GM12878 (cell line): ENCODE results near the gene NCF2. TPM values are rescaled to one million over a fixed set of nuclear protein-coding genes. Genes with fewer than 3 reads are reported as not detected.

Experiments used
- ATAC-seq: fragments of 200-7000 bp; cut with Tn5 transposase; 3 replicates; pipeline ENCODE4 v1.9.1; 2020; ENCODE audit warnings: mild to moderate bottlenecking, moderate library complexity
- BruUV-seq: library from RNA; stranded (reverse); fragments of 400-500 nt; replicated peaks from 2 replicates; lab custom pipeline; 2021; lab: Mats Ljungman, UMichigan
- CTCF ChIA-PET: fragments of 300-600 bp; sonication (Branson Sonifier 250); formaldehyde crosslinking; extraction: SDS; loops from one replicate; lab custom pipeline; 2021; ENCODE audit warnings: inconsistent platforms; lab: Yijun Ruan, JAX
- POLR2A ChIA-PET: fragments of 350-600 bp; formaldehyde crosslinking; extraction: SDS; loops from one replicate; lab custom pipeline; 2021; ENCODE audit warnings: inconsistent platforms; lab: Charles Lee
- RAD21 ChIA-PET: fragments of 300-600 bp; sonication (Branson Sonifier 250); formaldehyde crosslinking; loops from one replicate; lab custom pipeline; 2023; ENCODE audit warnings: antibody characterized with exemption; ENCODE audit not compliant: unreplicated experiment; lab: Charles Lee
- SMC1A ChIA-PET: fragments of 300-600 bp; sonication (Branson Sonifier 250); formaldehyde crosslinking; loops from one replicate; lab custom pipeline; 2023; ENCODE audit not compliant: unreplicated experiment, uncharacterized antibody; lab: Charles Lee
- DNase-seq: peaks from one replicate; pipeline ENCODE4 v3.0.0-alpha.2; 2011; ENCODE audit warnings: low read depth, low spot score
- FAIRE-seq: peaks from 3 replicates; lab custom pipeline; 2011; peaks lifted over from hg19 to GRCh38; lab: Jason Lieb, UNC
- H2AFZ ChIP-seq: 2 replicates; pipeline ENCODE4 v1.6.0; 2011; ENCODE audit warnings: low read depth, low read length, control low read depth; ENCODE audit not compliant: control insufficient read depth
- H3K27ac ChIP-seq: 2 replicates; pipeline ENCODE4 v1.5.1; 2011; ENCODE audit warnings: control low read depth; ENCODE audit not compliant: control insufficient read depth, insufficient read depth
- H3K27me3 ChIP-seq, 2 experiments: replicated peaks in 1 of 2; 2 replicates each; pipeline versions ENCODE4 v1.6.0 to v1.6.1; 2011; ENCODE audit warnings: low read length in 1 of 2; ENCODE audit not compliant: control insufficient read depth in 2 of 2, insufficient read depth in 2 of 2
- H3K36me3 ChIP-seq, 2 experiments: 2 replicates each; pipeline ENCODE4 v1.5.1; 2011; ENCODE audit warnings: low read length in 1 of 2; ENCODE audit not compliant: control insufficient read depth in 2 of 2, insufficient read depth in 2 of 2
- H3K4me1 ChIP-seq: 2 replicates; pipeline ENCODE4 v1.6.1; 2011; ENCODE audit warnings: mild to moderate bottlenecking, low read length, moderate library complexity, mixed read lengths; ENCODE audit not compliant: control insufficient read depth, insufficient read depth
- H3K4me2 ChIP-seq: 2 replicates; pipeline ENCODE4 v1.6.0; 2011; ENCODE audit warnings: control low read depth; ENCODE audit not compliant: control insufficient read depth, insufficient read depth
- H3K4me3 ChIP-seq: fragments of 200-600 bp; sonication (generic); 2 replicates; pipeline ENCODE4 v1.5.1; 2016
- H3K79me2 ChIP-seq: 2 replicates; pipeline ENCODE4 v1.6.0; 2011; ENCODE audit warnings: low read length; ENCODE audit not compliant: control insufficient read depth, insufficient read depth
- H3K9ac ChIP-seq: 2 replicates; pipeline ENCODE4 v1.8.0; 2011; ENCODE audit warnings: low read length, control low read depth, mixed read lengths; ENCODE audit not compliant: control insufficient read depth, insufficient read depth
- H3K9me3 ChIP-seq: replicated peaks from 3 replicates; pipeline ENCODE4 v1.5.1; 2011; ENCODE audit warnings: mild to moderate bottlenecking, low read length; ENCODE audit not compliant: control insufficient read depth, insufficient read depth
- H4K20me1 ChIP-seq: 2 replicates; pipeline ENCODE4 v1.6.0; 2011; ENCODE audit not compliant: control insufficient read depth, insufficient read depth
- E4F1 ChIP-seq: fragments of 450-650 bp; IDR thresholded peaks from 2 replicates; pipeline ENCODE4 v1.6.1; 2018; ENCODE audit warnings: borderline replicate concordance, mild to moderate bottlenecking; ENCODE audit not compliant: partially characterized antibody
- KAT2A ChIP-seq: conservative IDR thresholded peaks from 2 replicates; pipeline ENCODE4 v1.6.1; 2011; ENCODE audit warnings: low read depth, low read length; ENCODE audit not compliant: control insufficient read depth
- MEF2B ChIP-seq: fragments of 450-650 bp; IDR thresholded peaks from 2 replicates; pipeline ENCODE4 v1.6.1; 2018; ENCODE audit warnings: mild to moderate bottlenecking, moderate library complexity; ENCODE audit not compliant: partially characterized antibody, poor library complexity, severe bottlenecking
- MYC ChIP-seq: IDR thresholded peaks from 2 replicates; pipeline ENCODE4 v1.6.1; 2011; ENCODE audit warnings: mild to moderate bottlenecking, low read length, moderate library complexity, inconsistent platforms; ENCODE audit not compliant: insufficient read depth, insufficient replicate concordance, insufficient read length, severe bottlenecking
- NBN ChIP-seq: fragments of 450-650 bp; IDR thresholded peaks from 2 replicates; pipeline ENCODE4 v1.6.1; 2016
- PML ChIP-seq: IDR thresholded peaks from 2 replicates; pipeline ENCODE4 v1.6.1; 2012; ENCODE audit warnings: low read length, inconsistent platforms
- POLR2A ChIP-seq: IDR thresholded peaks from 2 replicates; pipeline ENCODE4 v1.6.1; 2011; ENCODE audit warnings: low read depth, mild to moderate bottlenecking, low read length
- POLR2AphosphoS5 ChIP-seq: IDR thresholded peaks from 2 replicates; pipeline ENCODE4 v1.6.1; 2011; ENCODE audit warnings: mild to moderate bottlenecking, low read length, inconsistent platforms
- PRDM15 ChIP-seq: fragments of 450-650 bp; formaldehyde crosslinking; IDR thresholded peaks from 2 replicates; pipeline ENCODE4 v1.4.0; 2020; ENCODE audit warnings: mild to moderate bottlenecking, moderate library complexity
- RAD21 ChIP-seq: IDR thresholded peaks from 2 replicates; pipeline ENCODE4 v1.6.1; 2011; ENCODE audit warnings: mild to moderate bottlenecking, low read depth, low read length, moderate library complexity; ENCODE audit not compliant: insufficient read depth
- RELB ChIP-seq: fragments of 450-650 bp; IDR thresholded peaks from 2 replicates; pipeline ENCODE4 v1.6.1; 2017; ENCODE audit warnings: low read depth, mild to moderate bottlenecking, moderate library complexity
- SREBF1 ChIP-seq: IDR thresholded peaks from 2 replicates; pipeline ENCODE4 v1.6.1; 2012; ENCODE audit warnings: mild to moderate bottlenecking, low read length
- SUPT20H ChIP-seq: IDR thresholded peaks from 2 replicates; pipeline ENCODE4 v1.6.1; 2011; ENCODE audit warnings: low read depth, mild to moderate bottlenecking, low read length, moderate library complexity, borderline replicate concordance; ENCODE audit not compliant: control insufficient read depth
- TARDBP ChIP-seq: IDR thresholded peaks from 2 replicates; pipeline ENCODE4 v1.6.1; 2016; ENCODE audit warnings: borderline replicate concordance
- USF1 ChIP-seq: IDR thresholded peaks from 2 replicates; pipeline ENCODE4 v1.6.1; 2011; ENCODE audit warnings: borderline replicate concordance, low read depth, mild to moderate bottlenecking, moderate library complexity, mixed read lengths, low read length; ENCODE audit not compliant: insufficient read depth; ENCODE audit errors: extremely low read length
- ZNF384 ChIP-seq: IDR thresholded peaks from 2 replicates; pipeline ENCODE4 v1.6.1; 2012; ENCODE audit warnings: low read depth, mild to moderate bottlenecking, low read length, improper control_type of control experiment, borderline replicate concordance
- WGBS: methylation state at CpG from one replicate; pipeline ENCODE4 v1.1.6; 2016; ENCODE audit warnings: low lambda C conversion rate; ENCODE audit not compliant: insufficient replicate concordance, insufficient coverage; ENCODE audit errors: missing lambda C conversion rate; 5-methylcytosine and 5-hydroxymethylcytosine counted together
- in situ Hi-C: fragments of 300-500 bp; cut with MboI; formaldehyde crosslinking; loops from 9 replicates; pipeline ENCODE4 v1.14.3; 2018; ENCODE audit warnings: mixed read lengths
- intact Hi-C: fragments of 100-400 bp; cut with micrococcal nuclease; formaldehyde crosslinking; loops from one replicate; pipeline ENCODE4 v1.14.2; 2022; ENCODE audit not compliant: unreplicated experiment
- polyA plus RNA-seq, 11 experiments: library from polyadenylated mRNA; depleted of rRNA in 4 of 11; unstranded in 6 of 11; stranded (reverse) in 5 of 11; fragments of >200 nt; fragmentation: Nextera tagmentation in 4 of 11; fragmentation: Illumina TruSeq in 1 of 11; extraction: Ambion mirVana in 4 of 11; extraction: Trizol in 1 of 11; gene quantifications; 1 replicate in 1 of 11; 2 replicates in 10 of 11; pipeline versions ENCODE4 v1.2.1 to v1.2.3, GENCODE V29; 2011 to 2016; ENCODE audit warnings: inconsistent platforms in 2 of 11, missing spikeins in 2 of 11, low read depth in 1 of 11
- total RNA-seq, 4 experiments: library from RNA; depleted of rRNA in 3 of 4; stranded (reverse); fragments of >200 nt in 3 of 4; fragmentation: Illumina TruSeq in 1 of 4; extraction: Trizol in 1 of 4; gene quantifications; 2 replicates each; pipeline versions ENCODE4 v1.2.1 to v1.2.3, GENCODE V29; 2013 to 2021

Gene NCF2
- total and polyA plus RNA-seq, 10 of the 15 experiments (the other 5 are each of a cell fraction or from before 2014, with no cell fraction given), result 31.4 to 256 (median 77.1) TPM

- RAD21 ChIA-PET, result interaction anchor here (0.6 kb wide), 1 partner anchor 29 kb away, joined by 3 read pairs; no protein-coding TSS in a partner anchor
- CTCF ChIA-PET, result no interaction called here
- H3K36me3 ChIP-seq, result peaks cover 13 to 43% of the 10 kb centered on the region in 2 experiments
- FAIRE-seq (no peak), DNase-seq (no peak), ATAC-seq (peak; percentile 15)
- H2AFZ ChIP-seq, result no peak overlapping the region
- POLR2A ChIA-PET, result no interaction called here
- intact Hi-C loops (loop anchor here (2.0 kb wide), 1 partner anchor 70 kb away; no protein-coding TSS in a partner anchor), in situ Hi-C loops (no loop called here)
- BruUV-seq, result no TSS peak
- no peaks in the 10 kb centered on the region for H3K9me3 ChIP-seq
- 94% methylated on average over 7 of the region's 7 CpGs for WGBS
- SMC1A ChIA-PET, result interaction anchor here (1.2 kb wide), 1 partner anchor 132 kb away, joined by 5 read pairs; no protein-coding TSS in a partner anchor
- H3K79me2 ChIP-seq, result no peaks in the 10 kb centered on the region
- H4K20me1 ChIP-seq, result no peaks in the 10 kb centered on the region
- H3K4me1 ChIP-seq, result no peaks in the 10 kb centered on the region; the same call in 1 of the 2 replicates
- no peak overlapping the region for H3K4me3 ChIP-seq
- no peak overlapping the region for H3K9ac ChIP-seq
- H3K4me2 ChIP-seq, result no peak overlapping the region
- no peak overlapping the region for H3K27ac ChIP-seq
- no peaks in the 10 kb centered on the region for H3K27me3 ChIP-seq
- TF ChIP-seq PRDM15, result no peak
- no peak for TF ChIP-seq SREBF1
- no peak for TF ChIP-seq USF1
- no peak for TF ChIP-seq MEF2B
- TF ChIP-seq SUPT20H, result no peak
- TF ChIP-seq ZNF384, result no peak
- no peak for TF ChIP-seq POLR2A
- TF ChIP-seq PML, result no peak
- no peak for TF ChIP-seq POLR2AphosphoS5
- TF ChIP-seq RELB, result no peak
- no peak for TF ChIP-seq MYC
- no peak for TF ChIP-seq RAD21
- no peak for TF ChIP-seq NBN
- no peak for TF ChIP-seq TARDBP
- no peak for TF ChIP-seq KAT2A
- TF ChIP-seq E4F1, result no peak
Measured at GRCh38 chr1:183552441-183552840, 37.8 kb downstream of the NCF2 start.
